SK-N-SH treated with all-trans-retinoic acid at 6 μM for 48 hours (cell line): Measurements from ENCODE around the gene STAM.

Experiments used
- ATAC-seq: fragments of 200-7000 bp; cut with Tn5 transposase; 3 replicates; pipeline ENCODE4 v1.9.1; 2020; ENCODE audit warnings: mild to moderate bottlenecking, moderate library complexity
- ARNTL ChIP-seq: fragments of 450-650 bp; formaldehyde crosslinking; IDR thresholded peaks from 2 replicates; pipeline ENCODE4 v1.5.0; 2020; ENCODE audit warnings: low read depth, mild to moderate bottlenecking, moderate library complexity, borderline replicate concordance
- BACH2 ChIP-seq: fragments of 250-450 bp; sonication (Bioruptor Pico); IDR thresholded peaks from 2 replicates; pipeline ENCODE4 v1.9.0; 2021; ENCODE audit warnings: mild to moderate bottlenecking, borderline replicate concordance
- CREB5 ChIP-seq: fragments of 250-450 bp; sonication (Bioruptor Pico); IDR thresholded peaks from 2 replicates; pipeline ENCODE4 v1.5.1; 2020; ENCODE audit warnings: low read depth, mild to moderate bottlenecking, moderate library complexity
- CSDC2 ChIP-seq: fragments of 250-450 bp; sonication (Bioruptor Pico); IDR thresholded peaks from 2 replicates; pipeline ENCODE4 v1.5.0; 2020; ENCODE audit warnings: mild to moderate bottlenecking, moderate library complexity
- ESRRG ChIP-seq: fragments of 250-450 bp; sonication (Bioruptor Pico); IDR thresholded peaks from 2 replicates; pipeline ENCODE4 v1.6.1; 2021; ENCODE audit warnings: mild to moderate bottlenecking
- GLIS3 ChIP-seq: fragments of 250-450 bp; sonication (Bioruptor Pico); IDR thresholded peaks from 2 replicates; pipeline ENCODE4 v1.5.0; 2020; ENCODE audit warnings: mild to moderate bottlenecking, moderate library complexity
- ISL1 ChIP-seq: fragments of 250-450 bp; sonication (Bioruptor Pico); IDR thresholded peaks from 2 replicates; pipeline ENCODE4 v2.1.2; 2022; ENCODE audit warnings: mild to moderate bottlenecking, moderate library complexity
- PPARA ChIP-seq: fragments of 250-450 bp; sonication (Bioruptor Pico); IDR thresholded peaks from 2 replicates; pipeline ENCODE4 v1.5.0; 2020; ENCODE audit warnings: mild to moderate bottlenecking, borderline replicate concordance
- RARB ChIP-seq: fragments of 250-450 bp; sonication (Bioruptor Pico); IDR thresholded peaks from 2 replicates; pipeline ENCODE4 v1.8.0; 2021; ENCODE audit warnings: mild to moderate bottlenecking, moderate library complexity
- SNAI2 ChIP-seq: fragments of 250-450 bp; sonication (Bioruptor Pico); IDR thresholded peaks from 2 replicates; pipeline ENCODE4 v1.5.0; 2020; ENCODE audit warnings: mild to moderate bottlenecking, moderate library complexity
- TOX ChIP-seq: fragments of 250-450 bp; sonication (Bioruptor Pico); IDR thresholded peaks from 2 replicates; pipeline ENCODE4 v1.8.0; 2021; ENCODE audit warnings: mild to moderate bottlenecking, moderate library complexity, borderline replicate concordance
- TSHZ2 ChIP-seq: fragments of 250-450 bp; sonication (Bioruptor Pico); IDR thresholded peaks from 2 replicates; pipeline ENCODE4 v1.5.0; 2020; ENCODE audit warnings: mild to moderate bottlenecking, moderate library complexity
- ZC3H10 ChIP-seq: fragments of 250-450 bp; sonication (Bioruptor Pico); IDR thresholded peaks from 2 replicates; pipeline ENCODE4 v1.5.1; 2021; ENCODE audit warnings: mild to moderate bottlenecking, moderate library complexity
- ZFP3 ChIP-seq: fragments of 250-450 bp; sonication (Bioruptor Pico); IDR thresholded peaks from 2 replicates; pipeline ENCODE4 v1.5.0; 2020; ENCODE audit warnings: mild to moderate bottlenecking, moderate library complexity
- ZNF565 ChIP-seq: fragments of 450-650 bp; formaldehyde crosslinking; conservative IDR thresholded peaks from 2 replicates; pipeline ENCODE4 v1.5.0; 2020; ENCODE audit warnings: low read depth, mild to moderate bottlenecking, moderate library complexity
- ZNF70 ChIP-seq: fragments of 450-650 bp; formaldehyde crosslinking; IDR thresholded peaks from 2 replicates; pipeline ENCODE4 v1.5.0; 2020; ENCODE audit warnings: mild to moderate bottlenecking, moderate library complexity
- TF ChIP-seq, protein P1 (sequence below): fragments of 250-450 bp; sonication (Bioruptor Pico); IDR thresholded peaks from 2 replicates; pipeline ENCODE4 v1.8.0; 2021; ENCODE audit warnings: low read depth, mild to moderate bottlenecking, moderate library complexity, borderline replicate concordance
- TF ChIP-seq, protein P2 (sequence below): fragments of 250-450 bp; sonication (Bioruptor Pico); IDR thresholded peaks from 2 replicates; pipeline ENCODE4 v1.8.0; 2020; ENCODE audit warnings: mild to moderate bottlenecking, moderate library complexity, borderline replicate concordance

STAM gene

DNA sequence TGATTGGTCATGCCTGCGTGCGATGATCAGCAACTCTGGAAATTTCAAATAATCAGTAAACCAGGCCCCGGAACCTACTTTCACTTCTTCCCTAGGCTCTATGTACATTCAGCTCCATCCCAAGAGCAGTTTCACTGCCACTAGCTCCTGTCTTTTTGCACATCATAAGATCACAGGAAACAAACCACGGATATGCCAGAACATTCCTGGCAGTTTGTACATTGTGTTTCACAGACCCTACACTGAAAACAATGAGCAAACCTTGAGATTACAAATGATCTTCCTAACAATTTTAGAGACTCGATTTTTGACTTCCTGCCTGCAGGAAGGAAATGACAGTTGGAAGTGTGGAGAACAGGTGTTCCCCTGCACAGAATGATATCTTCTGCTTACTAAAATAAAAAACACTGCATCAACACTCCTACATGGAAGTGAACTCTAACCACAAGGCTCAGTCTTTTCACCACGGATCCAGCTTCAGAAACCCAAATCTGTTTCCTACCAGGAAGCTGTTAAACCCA lies 100.5 kb downstream of the STAM start (continued):
- TF ChIP-seq, protein P1, sequence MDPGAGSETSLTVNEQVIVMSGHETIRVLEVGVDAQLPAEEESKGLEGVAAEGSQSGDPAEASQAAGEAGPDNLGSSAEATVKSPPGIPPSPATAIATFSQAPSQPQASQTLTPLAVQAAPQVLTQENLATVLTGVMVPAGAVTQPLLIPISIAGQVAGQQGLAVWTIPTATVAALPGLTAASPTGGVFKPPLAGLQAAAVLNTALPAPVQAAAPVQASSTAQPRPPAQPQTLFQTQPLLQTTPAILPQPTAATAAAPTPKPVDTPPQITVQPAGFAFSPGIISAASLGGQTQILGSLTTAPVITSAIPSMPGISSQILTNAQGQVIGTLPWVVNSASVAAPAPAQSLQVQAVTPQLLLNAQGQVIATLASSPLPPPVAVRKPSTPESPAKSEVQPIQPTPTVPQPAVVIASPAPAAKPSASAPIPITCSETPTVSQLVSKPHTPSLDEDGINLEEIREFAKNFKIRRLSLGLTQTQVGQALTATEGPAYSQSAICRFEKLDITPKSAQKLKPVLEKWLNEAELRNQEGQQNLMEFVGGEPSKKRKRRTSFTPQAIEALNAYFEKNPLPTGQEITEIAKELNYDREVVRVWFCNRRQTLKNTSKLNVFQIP (CRISPR knock-in tag): no peak
- TF ChIP-seq ZNF70 (CRISPR knock-in tag): no peak
- no peak for TF ChIP-seq TSHZ2
- TF ChIP-seq GLIS3 (CRISPR knock-in tag): no peak

DNA sequence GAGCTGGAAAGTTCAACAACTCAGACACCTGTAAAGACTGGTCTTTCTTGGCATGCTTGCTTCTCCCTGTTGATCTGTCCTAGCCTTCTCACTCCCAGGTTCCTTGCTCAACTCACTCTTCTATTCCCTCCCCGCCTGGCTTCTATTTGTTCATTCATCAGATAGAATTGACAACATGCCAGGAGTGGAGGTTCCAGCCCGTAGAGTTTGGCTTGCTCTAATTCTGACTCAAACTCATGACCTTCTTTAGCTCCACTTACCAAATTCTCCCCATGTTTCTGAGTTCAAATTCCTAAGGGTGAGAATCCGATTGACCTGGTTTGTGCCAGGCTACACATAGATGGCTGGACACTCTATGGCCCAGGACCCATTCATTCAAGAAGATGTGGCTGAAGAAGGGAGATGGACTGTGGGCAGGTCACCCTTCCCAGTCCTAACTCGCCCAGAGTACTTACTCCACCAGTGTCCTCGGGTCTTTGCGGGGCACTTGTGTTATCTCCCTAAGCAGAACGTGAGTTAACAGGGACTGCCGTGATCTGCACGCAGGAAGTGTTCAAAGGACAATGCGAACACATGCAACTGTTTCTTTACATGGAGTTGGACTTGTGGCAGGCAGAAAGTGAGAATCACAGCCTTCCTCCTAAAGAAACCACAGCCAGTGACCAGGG lies 104.1 kb downstream of the STAM start:
- ATAC-seq: no peak; the same call in 2 of the 3 replicates
- no peak for TF ChIP-seq ZNF565 (CRISPR knock-in tag)
- TF ChIP-seq CSDC2 (CRISPR knock-in tag): no peak
- no peak for TF ChIP-seq ARNTL (CRISPR knock-in tag)
- TF ChIP-seq SNAI2 (CRISPR knock-in tag): no peak
- TF ChIP-seq, protein P2, sequence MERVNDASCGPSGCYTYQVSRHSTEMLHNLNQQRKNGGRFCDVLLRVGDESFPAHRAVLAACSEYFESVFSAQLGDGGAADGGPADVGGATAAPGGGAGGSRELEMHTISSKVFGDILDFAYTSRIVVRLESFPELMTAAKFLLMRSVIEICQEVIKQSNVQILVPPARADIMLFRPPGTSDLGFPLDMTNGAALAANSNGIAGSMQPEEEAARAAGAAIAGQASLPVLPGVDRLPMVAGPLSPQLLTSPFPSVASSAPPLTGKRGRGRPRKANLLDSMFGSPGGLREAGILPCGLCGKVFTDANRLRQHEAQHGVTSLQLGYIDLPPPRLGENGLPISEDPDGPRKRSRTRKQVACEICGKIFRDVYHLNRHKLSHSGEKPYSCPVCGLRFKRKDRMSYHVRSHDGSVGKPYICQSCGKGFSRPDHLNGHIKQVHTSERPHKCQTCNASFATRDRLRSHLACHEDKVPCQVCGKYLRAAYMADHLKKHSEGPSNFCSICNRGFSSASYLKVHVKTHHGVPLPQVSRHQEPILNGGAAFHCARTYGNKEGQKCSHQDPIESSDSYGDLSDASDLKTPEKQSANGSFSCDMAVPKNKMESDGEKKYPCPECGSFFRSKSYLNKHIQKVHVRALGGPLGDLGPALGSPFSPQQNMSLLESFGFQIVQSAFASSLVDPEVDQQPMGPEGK (CRISPR knock-in tag): no peak
- TF ChIP-seq ESRRG: no peak
- TF ChIP-seq ISL1: no peak
- no peak for TF ChIP-seq ZC3H10 (CRISPR knock-in tag)

DNA sequence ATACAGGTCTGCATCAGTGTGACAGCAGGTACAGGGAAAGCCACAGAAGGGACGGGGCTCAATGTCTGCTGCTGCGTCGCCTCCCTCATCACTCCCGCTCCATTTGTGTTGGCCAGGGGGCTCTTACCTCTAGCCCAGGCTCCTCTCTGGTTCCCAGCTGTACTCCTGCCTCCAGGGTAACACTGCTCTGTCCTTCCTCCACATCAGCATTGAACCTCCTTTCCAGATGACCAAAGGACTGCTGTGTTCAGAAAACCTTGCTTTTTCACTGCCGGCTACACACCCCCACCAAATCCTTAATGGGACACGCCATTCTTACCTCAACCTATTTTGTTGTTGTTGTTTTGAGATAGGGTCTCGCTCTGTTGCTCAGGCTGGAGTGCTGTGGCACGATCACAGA lies 105.9 kb downstream of the STAM start:
- no peak for ATAC-seq
- TF ChIP-seq SNAI2 (CRISPR knock-in tag) (no peak), ISL1 (no peak), ZFP3 (CRISPR knock-in tag) (no peak), ZC3H10 (CRISPR knock-in tag) (no peak), ZNF70 (CRISPR knock-in tag) (no peak), PPARA (no peak)

DNA sequence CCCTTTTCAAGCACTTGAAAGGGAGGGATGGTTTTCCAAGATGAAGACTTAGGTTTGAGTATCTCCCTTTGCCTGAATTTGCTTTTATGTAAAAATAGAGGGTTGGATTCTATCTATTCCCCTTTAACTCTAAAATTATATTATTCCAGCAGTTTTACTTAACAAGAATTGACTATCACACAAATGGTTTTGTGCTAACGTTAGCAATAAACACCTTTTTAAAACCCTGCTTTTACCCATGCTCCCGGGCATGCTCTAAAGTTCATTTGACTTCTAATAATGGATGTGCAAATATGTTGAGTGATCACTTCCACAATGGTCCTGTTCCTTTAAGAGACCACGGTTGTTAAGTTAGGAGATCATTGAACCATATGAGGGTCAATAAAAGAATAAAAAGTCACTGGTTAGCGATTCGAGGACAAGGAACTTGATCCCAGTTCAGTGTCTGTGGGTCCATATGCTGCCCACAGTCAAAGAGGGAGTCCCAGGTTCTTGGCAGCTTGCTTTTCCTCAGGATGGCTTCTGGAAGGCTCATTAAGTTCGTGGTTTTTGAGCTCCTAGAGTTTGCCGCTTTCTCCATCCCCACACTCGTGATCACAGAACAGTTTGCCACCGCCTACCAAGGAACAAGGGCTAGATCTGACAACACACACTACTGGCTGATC lies 108.0 kb downstream of the STAM start, which contains the start of gene TMEM236:
Gene TMEM236, plus strand, starts transcription at position 421 of the 665 bp plus-strand sequence. Its CDS starts 95 bp downstream, at position 516.
- ATAC-seq: no peak

More for the DNA sequence above, 108.0 kb downstream of the STAM start, which contains the start of gene TMEM236:
- TF ChIP-seq SNAI2 (CRISPR knock-in tag) (no peak), RARB (CRISPR knock-in tag) (no peak), TOX (no peak), ZC3H10 (CRISPR knock-in tag) (no peak), BACH2 (CRISPR knock-in tag) (no peak), CREB5 (CRISPR knock-in tag) (no peak)
